Measurements from ENCODE around the gene TSEN15.

Gene TSEN15

GRCh38 chr1:184112176-184112948 lies 60.8 kb downstream of the TSEN15 start:
- DNase-seq, result no peak

- DNase-seq, result no peak
These were observed 61.7 kb downstream of the TSEN15 start for GRCh38 chr1:184113251-184113650.

- DNase-seq, result no peak
These were observed 63.4 kb downstream of the TSEN15 start for GRCh38 chr1:184114818-184115398.

- DNase-seq, result peak in 1 of 2 experiments; percentile 18
These were observed 64.8 kb downstream of the TSEN15 start for GRCh38 chr1:184116287-184116686.

GRCh38 chr1:184118046-184118445 lies 66.5 kb downstream of the TSEN15 start:
- DNase-seq, result no peak
